Right lobe of liver (tissue), 6 donors: ENCODE data around the gene PADI3. TPM values are rescaled to one million over a fixed set of nuclear protein-coding genes. Genes with fewer than 3 reads are reported as not detected.

Experiments
- ATAC-seq, 4 donors: fragments of 200-7000 bp; cut with Tn5 transposase; one replicate each; pipeline ENCODE4 v1.9.1; 2020; ENCODE audit warnings: mild to moderate bottlenecking in 4 of 4, moderate library complexity in 4 of 4
- DNase-seq, 3 donors: peaks; one replicate each; pipeline ENCODE4 v3.0.0-alpha.2; 2020
- H3K27ac ChIP-seq, 3 donors: fragments of 200-600 bp; one replicate each; pipeline ENCODE4 v1.8.0; 2022
- H3K27me3 ChIP-seq, 2 donors: fragments of 200-600 bp; one replicate each; pipeline ENCODE4 v1.8.0; 2022
- H3K36me3 ChIP-seq, 4 donors: fragments of 200-600 bp; sonication (generic) in 1 of 4; one replicate each; pipeline versions ENCODE4 v1.5.1 to v1.8.0; 2017 to 2022; ENCODE audit warnings: control low read depth in 1 of 4
- H3K4me1 ChIP-seq, 4 donors: fragments of 200-600 bp; sonication (generic) in 1 of 4; one replicate each; pipeline versions ENCODE4 v1.5.1 to v1.8.0; 2017 to 2022; ENCODE audit warnings: control low read depth in 1 of 4
- H3K4me3 ChIP-seq, 3 donors: fragments of 200-600 bp; one replicate each; pipeline ENCODE4 v1.8.0; 2022
- H3K9me3 ChIP-seq, 4 donors: fragments of 200-600 bp; sonication (generic) in 1 of 4; one replicate each; pipeline versions ENCODE4 v1.5.1 to v1.8.0; 2017 to 2022; ENCODE audit warnings: control low read depth in 1 of 4
- CTCF ChIP-seq, 4 donors: fragments of 200-600 bp in 3 of 4; fragments of 450-650 bp in 1 of 4; IDR thresholded peaks; one replicate each; pipeline versions ENCODE4 v1.5.1 to v1.8.0; 2016 to 2022; ENCODE audit warnings: antibody characterized with exemption in 4 of 4, mild to moderate bottlenecking in 2 of 4
- POLR2A ChIP-seq: fragments of 450-650 bp; IDR thresholded peaks from one replicate; pipeline ENCODE4 v1.6.1; 2017; ENCODE audit warnings: antibody characterized with exemption, mild to moderate bottlenecking
- WGBS: methylation state at CpG from one replicate; pipeline ENCODE4 v1.1.6; 2018; ENCODE audit warnings: low coverage, low lambda C conversion rate; ENCODE audit not compliant: insufficient coverage; ENCODE audit errors: missing lambda C conversion rate; 5-methylcytosine and 5-hydroxymethylcytosine counted together
- intact Hi-C, 2 donors: fragments of 100-400 bp; cut with DNase I; formaldehyde crosslinking; loops; one replicate each; pipeline versions ENCODE4 v1.11.2 to v1.14.1; 2022
- total RNA-seq, 6 experiments: library from RNA; depleted of rRNA in 2 of 6; stranded (reverse); fragments of >200 nt in 2 of 6; fragmentation: NEBNext Ultra II Directional in 3 of 6; extraction: Animal tissue kit (Norgen Biotek cat#: 25700) in 3 of 6; gene quantifications; one replicate each; pipeline versions ENCODE4 v1.1.0 to v1.2.4, GENCODE V29; 2016 to 2023
- donor health status: DM: no; HTN: yes; CAD: no.
- donor health status: DM: no; HTN: no; CAD: no.
- donor health status: DM: no; HTN: no; CAD: no.
- donor health status: DM: no; HTN: yes; CAD: no.
- donor health status: DM: no; HTN: yes; CAD: no.

PADI3 gene
- total RNA-seq, 6 experiments from 2014 or later = not detected

- ATAC-seq = no peak
- WGBS = 55% methylated on average over 3 of the region's 5 CpGs
These were observed 2.3 kb downstream of the PADI3 start for GRCh38 chr1:17251246-17251645.

GRCh38 chr1:17251701-17252376, 2.9 kb downstream of the PADI3 start:
- H3K4me3 ChIP-seq = no peak overlapping the region
- H3K36me3 ChIP-seq = no peaks in the 10 kb centered on the region
- H3K9me3 ChIP-seq = no peaks in the 10 kb centered on the region
- no peaks in the 10 kb centered on the region for H3K4me1 ChIP-seq
- TF ChIP-seq POLR2A = no peak
- TF ChIP-seq CTCF (IDR thresholded peaks at IDR 0.05) = no peak
- H3K27ac ChIP-seq = no peak overlapping the region
- 47% methylated on average over 2 of the region's 3 CpGs for WGBS
- ATAC-seq = no peak
- intact Hi-C loops = no loop called here
- H3K27me3 ChIP-seq = no peaks in the 10 kb centered on the region
- no peak for DNase-seq

More at GRCh38 chr1:17251246-17251645, 2.3 kb downstream of the PADI3 start:
- Histone ChIP-seq H3K27ac (no peak overlapping the region), H3K36me3 (no peaks in the 10 kb centered on the region), H3K27me3 (no peaks in the 10 kb centered on the region), H3K9me3 (no peaks in the 10 kb centered on the region), H3K4me1 (no peaks in the 10 kb centered on the region), H3K4me3 (no peak overlapping the region)
- intact Hi-C loops = no loop called here
- TF ChIP-seq POLR2A (no peak), CTCF (IDR thresholded peaks at IDR 0.05) (no peak)
- no peak for DNase-seq

GRCh38 chr1:17255336-17255735, 6.4 kb downstream of the PADI3 start:
- Histone ChIP-seq H3K27ac (no peak overlapping the region), H3K4me1 (no peaks in the 10 kb centered on the region), H3K4me3 (no peak overlapping the region), H3K36me3 (no peaks in the 10 kb centered on the region), H3K9me3 (no peaks in the 10 kb centered on the region), H3K27me3 (no peaks in the 10 kb centered on the region)
- intact Hi-C loops = no loop called here
- no peak for TF ChIP-seq POLR2A
- no peak for TF ChIP-seq CTCF (IDR thresholded peaks at IDR 0.05)
- 8% methylated on average over 2 of the region's 5 CpGs for WGBS
- DNase-seq (no peak), ATAC-seq (no peak)

- no peak overlapping the region for H3K27ac ChIP-seq
- H3K27me3 ChIP-seq = no peaks in the 10 kb centered on the region
- no peaks in the 10 kb centered on the region for H3K9me3 ChIP-seq
- no peaks in the 10 kb centered on the region for H3K4me1 ChIP-seq
- intact Hi-C loops = no loop called here
- no peak for TF ChIP-seq CTCF (IDR thresholded peaks at IDR 0.05)
- no peak for TF ChIP-seq POLR2A
- no peak for ATAC-seq
- no peak for DNase-seq
- no CpG with 5 or more reads among the region's 9 CpGs for WGBS
- no peak overlapping the region for H3K4me3 ChIP-seq
- H3K36me3 ChIP-seq = no peaks in the 10 kb centered on the region
These were observed 9.3 kb downstream of the PADI3 start for GRCh38 chr1:17258116-17258757.
